ENCODE results near the gene CDK5RAP3. TPM values are rescaled to one million over a fixed set of nuclear protein-coding genes. Genes with fewer than 3 reads are reported as not detected.

CDK5RAP3 gene
- total RNA-seq, 1 experiment from 2014 or later = 149 TPM

DNA sequence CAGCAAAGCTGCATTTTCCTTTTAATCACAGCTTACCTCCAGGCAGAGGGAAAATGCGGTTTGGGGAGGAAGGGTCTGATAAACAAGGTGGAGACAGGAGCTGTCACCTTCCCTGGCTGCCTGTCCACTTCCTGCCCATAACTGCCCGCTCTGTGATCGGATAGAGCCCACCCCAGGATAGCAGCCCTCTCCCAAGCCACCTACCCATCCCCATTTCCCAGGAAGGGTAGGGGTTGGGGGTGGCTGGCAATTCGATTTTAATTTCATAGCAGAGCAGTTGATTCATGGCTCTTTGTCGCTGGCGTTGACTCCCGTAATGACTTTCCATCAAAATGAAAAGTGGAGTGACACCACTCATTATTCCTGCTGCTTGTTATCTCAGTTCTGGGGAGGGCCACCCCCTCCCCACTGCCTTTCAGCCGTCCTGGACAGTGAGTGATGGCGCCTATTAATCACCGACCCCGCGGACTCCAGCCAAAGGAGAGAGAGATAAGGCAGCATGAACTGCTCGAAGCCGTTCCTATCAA lies 11.2 kb downstream of the CDK5RAP3 start:
- no peak overlapping the region for H3K14ac ChIP-seq (ENCODE audit: insufficient read depth, low read length)
- H4K5ac ChIP-seq (ENCODE audit: insufficient read length, low read depth, low read length) = no peak overlapping the region
- Mint-ChIP-seq H3K36me3 (ENCODE audit: insufficient read depth in 1 of 3, low read depth in 3 of 3) (peaks cover 26 to 62% (median 54%) of the 10 kb centered on the region in 3 experiments; a peak in 6 of 7 replicates), H3K4me1 (peaks cover 13 to 16% of the 10 kb centered on the region in 2 experiments), H3K27me3 (ENCODE audit: low read depth) (no peaks in the 10 kb centered on the region; the same call in 1 of the 2 replicates), H3K4me3 (no peak overlapping the region), H3K27ac (no peak overlapping the region), H3K9me3 (no peaks in the 10 kb centered on the region)
- H3K4ac ChIP-seq (ENCODE audit: low read depth, low read length) = no peak overlapping the region
- H2BK15ac ChIP-seq (ENCODE audit: low read depth, low read length) = no peak overlapping the region
- peaks cover 2% of the 10 kb centered on the region; the same call in 1 of the 2 replicates for H3K4me1 ChIP-seq (ENCODE audit: insufficient read depth, low read length)
- H3K27me3 ChIP-seq (ENCODE audit: insufficient read depth, low read length) = no peaks in the 10 kb centered on the region; the same call in 1 of the 2 replicates
- no peak overlapping the region for H3K4me2 ChIP-seq (ENCODE audit: insufficient read depth, insufficient read length, low read length)
- no peaks in the 10 kb centered on the region for H4K20me1 ChIP-seq (ENCODE audit: control insufficient read depth, insufficient read depth, insufficient read length)
- H3K27ac ChIP-seq (ENCODE audit: insufficient read length, low read depth, low read length) = no peak overlapping the region
- H3K56ac ChIP-seq (ENCODE audit: insufficient read length, low read depth, low read length) = no peak overlapping the region
- no peak overlapping the region for H2BK5ac ChIP-seq (ENCODE audit: insufficient read length, low read length)
- no peak overlapping the region for H3K9ac ChIP-seq (ENCODE audit: extremely low read depth, insufficient read length, low read length)
- no peak overlapping the region for H3K18ac ChIP-seq (ENCODE audit: insufficient read length, low read depth, low read length)
- no peak overlapping the region for H2BK20ac ChIP-seq (ENCODE audit: low read depth, low read length, poor library complexity, severe bottlenecking)
- H4K91ac ChIP-seq (ENCODE audit: insufficient read length, low read depth, low read length) = no peak overlapping the region
- no peak overlapping the region for H3K23ac ChIP-seq (ENCODE audit: insufficient read length, low read depth, low read length)
- DNase-seq = no peak
- H4K8ac ChIP-seq (replicated peaks; ENCODE audit: insufficient read length, low read depth, low read length) = no peak overlapping the region
- H3K9me3 ChIP-seq (ENCODE audit: control insufficient read depth, low read depth, low read length) = no peaks in the 10 kb centered on the region
- no peaks in the 10 kb centered on the region for H3K79me1 ChIP-seq (ENCODE audit: insufficient read depth, low read depth, low read length, poor library complexity, severe bottlenecking)
- no peak overlapping the region for H2AK5ac ChIP-seq (ENCODE audit: insufficient read length, low read length)
- no peak overlapping the region for H3T11ph ChIP-seq (ENCODE audit: low read length)
- H3K23me2 ChIP-seq (ENCODE audit: insufficient read length, low read depth, low read length, poor library complexity, severe bottlenecking) = no peaks in the 10 kb centered on the region
- no CpG with 5 or more reads among the region's 14 CpGs for WGBS (ENCODE audit: extremely low coverage, insufficient read length, low lambda C conversion rate)
- no peak overlapping the region for H2BK12ac ChIP-seq (ENCODE audit: insufficient read length, low read depth, low read length)
- no peak overlapping the region for H2BK120ac ChIP-seq (ENCODE audit: low read depth, low read length, poor library complexity, severe bottlenecking)
- H2AFZ ChIP-seq (ENCODE audit: low read length) = no peak overlapping the region
- TF ChIP-seq, protein P1, sequence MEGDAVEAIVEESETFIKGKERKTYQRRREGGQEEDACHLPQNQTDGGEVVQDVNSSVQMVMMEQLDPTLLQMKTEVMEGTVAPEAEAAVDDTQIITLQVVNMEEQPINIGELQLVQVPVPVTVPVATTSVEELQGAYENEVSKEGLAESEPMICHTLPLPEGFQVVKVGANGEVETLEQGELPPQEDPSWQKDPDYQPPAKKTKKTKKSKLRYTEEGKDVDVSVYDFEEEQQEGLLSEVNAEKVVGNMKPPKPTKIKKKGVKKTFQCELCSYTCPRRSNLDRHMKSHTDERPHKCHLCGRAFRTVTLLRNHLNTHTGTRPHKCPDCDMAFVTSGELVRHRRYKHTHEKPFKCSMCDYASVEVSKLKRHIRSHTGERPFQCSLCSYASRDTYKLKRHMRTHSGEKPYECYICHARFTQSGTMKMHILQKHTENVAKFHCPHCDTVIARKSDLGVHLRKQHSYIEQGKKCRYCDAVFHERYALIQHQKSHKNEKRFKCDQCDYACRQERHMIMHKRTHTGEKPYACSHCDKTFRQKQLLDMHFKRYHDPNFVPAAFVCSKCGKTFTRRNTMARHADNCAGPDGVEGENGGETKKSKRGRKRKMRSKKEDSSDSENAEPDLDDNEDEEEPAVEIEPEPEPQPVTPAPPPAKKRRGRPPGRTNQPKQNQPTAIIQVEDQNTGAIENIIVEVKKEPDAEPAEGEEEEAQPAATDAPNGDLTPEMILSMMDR (conservative IDR thresholded peaks at IDR 0.05) = no peak
- H3K79me2 ChIP-seq (ENCODE audit: insufficient read depth, low read length) = no peaks in the 10 kb centered on the region
